ENCODE data around the gene TRIM66.
"Not testable (repeated sequence)": the region's sequence is repeated elsewhere in the genome, so short reads cannot be mapped to it uniquely, and the experiment has no call there.

The TRIM66 gene

GRCh38 chr11:8674859-8675258 lies 7.6 kb downstream of the TRIM66 start:
- no peak for TF ChIP-seq CTCF (conservative IDR thresholded peaks at IDR 0.05; ENCODE audit: low read depth, low read length)
- no peak overlapping the region for H3K4me3 ChIP-seq (ENCODE audit: low read depth, low read length)
- no peak for DNase-seq (ENCODE audit: low read depth)

- TF ChIP-seq CTCF (conservative IDR thresholded peaks at IDR 0.05; ENCODE audit: low read depth, low read length): no peak
- DNase-seq (ENCODE audit: low read depth): no peak
- H3K4me3 ChIP-seq (ENCODE audit: low read depth, low read length): no peak overlapping the region
These were observed 10.1 kb downstream of the TRIM66 start for GRCh38 chr11:8672346-8672745.

DNA sequence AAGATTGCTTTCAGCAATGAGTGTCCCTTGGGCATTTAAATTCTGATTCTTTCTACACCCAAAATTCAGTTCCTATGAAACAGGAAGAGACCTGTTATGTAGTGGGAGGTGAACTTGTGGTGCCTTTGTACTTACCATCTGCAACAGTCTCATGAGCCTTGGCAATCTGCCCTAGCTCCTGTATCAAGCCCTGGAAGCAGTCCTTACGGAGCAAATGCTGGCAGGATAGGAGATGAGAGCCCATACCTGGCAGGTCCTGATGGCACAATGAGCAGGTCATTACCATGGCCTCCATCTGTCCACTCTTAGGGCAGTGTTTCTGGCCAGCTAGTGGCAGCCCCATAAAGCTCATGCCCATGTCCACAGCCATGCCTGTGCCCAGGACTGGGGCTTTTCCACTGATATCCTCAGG lies 10.8 kb downstream of the TRIM66 start:
- DNase-seq (ENCODE audit: low read depth): peak; percentile 88
- no peak overlapping the region for H3K4me3 ChIP-seq (ENCODE audit: low read depth, low read length)
- TF ChIP-seq CTCF (conservative IDR thresholded peaks at IDR 0.05; ENCODE audit: low read depth, low read length): no peak

GRCh38 chr11:8671193-8671612 lies 11.3 kb downstream of the TRIM66 start:
- peak overlapping the region; percentile 28 for H3K4me3 ChIP-seq (ENCODE audit: low read depth, low read length)
- no peak for TF ChIP-seq CTCF (conservative IDR thresholded peaks at IDR 0.05; ENCODE audit: low read depth, low read length)
- peak; percentile 93 for DNase-seq (ENCODE audit: low read depth)

- not testable (repeated sequence) for DNase-seq (ENCODE audit: low read depth); H3K4me3 ChIP-seq (ENCODE audit: low read depth, low read length)
These were observed 12.4 kb downstream of the TRIM66 start for GRCh38 chr11:8670081-8670480.

DNA sequence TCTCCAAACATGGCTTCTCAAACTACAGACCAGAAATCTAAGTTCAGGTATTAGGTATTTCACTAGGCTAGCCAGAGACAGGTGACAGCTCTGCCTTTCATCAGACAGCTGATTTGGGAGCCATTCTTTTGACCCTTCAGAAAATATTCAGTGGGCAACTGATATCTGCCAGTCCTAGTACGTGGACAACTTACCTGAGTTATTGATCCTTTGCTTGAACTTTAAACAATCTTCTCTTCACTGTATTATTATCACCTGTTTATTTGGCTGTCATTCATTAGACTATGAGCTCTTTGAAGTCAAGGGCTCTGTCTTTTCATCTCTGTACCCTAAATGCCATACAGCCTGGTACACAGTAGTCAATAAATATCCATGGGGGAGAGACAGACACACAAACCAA lies 17.2 kb downstream of the TRIM66 start:
- no peak for DNase-seq (ENCODE audit: low read depth)
- H3K4me3 ChIP-seq (ENCODE audit: low read depth, low read length): no peak overlapping the region
- TF ChIP-seq CTCF (conservative IDR thresholded peaks at IDR 0.05; ENCODE audit: low read depth, low read length): no peak

GRCh38 chr11:8661001-8661795 lies 21.3 kb downstream of the TRIM66 start:
- H3K4me3 ChIP-seq (ENCODE audit: low read depth, low read length): no peak overlapping the region
- no peak for DNase-seq (ENCODE audit: low read depth)
- TF ChIP-seq CTCF (conservative IDR thresholded peaks at IDR 0.05; ENCODE audit: low read depth, low read length): no peak

Data from choroid plexus epithelial cell (primary cell).